IMR-90 (cell line): ENCODE measurements around the gene NNT. TPM values are rescaled to one million over a fixed set of nuclear protein-coding genes. Genes with fewer than 3 reads are reported as not detected.

Experiments used
- ATAC-seq: fragments of 200-7000 bp; cut with Tn5 transposase; 2 replicates; pipeline ENCODE4 v1.9.1; 2020; ENCODE audit warnings: low read depth, mild to moderate bottlenecking, moderate library complexity
- BruUV-seq: library from RNA; stranded (reverse); fragments of 400-500 nt; replicated peaks from 2 replicates; lab custom pipeline; 2021; lab: Mats Ljungman, UMichigan
- CTCF ChIA-PET: fragments of 300-600 bp; formaldehyde crosslinking; extraction: SDS; loops from one replicate; lab custom pipeline; 2021; ENCODE audit warnings: antibody characterized with exemption; lab: Yijun Ruan, JAX
- POLR2A ChIA-PET: fragments of 300-600 bp; sonication (Branson Sonifier 250); formaldehyde crosslinking; loops from one replicate; lab custom pipeline; 2022; ENCODE audit warnings: antibody characterized with exemption; ENCODE audit not compliant: unreplicated experiment; lab: Charles Lee
- DNase-seq: peaks from one replicate; pipeline ENCODE4 v3.0.0; 2013
- H2AFZ ChIP-seq: replicated peaks from 2 replicates; pipeline ENCODE3; 2013; ENCODE audit warnings: low read length, mild to moderate bottlenecking; ENCODE audit not compliant: poor library complexity
- H2AK5ac ChIP-seq: 2 replicates; pipeline ENCODE4 v1.6.1; 2013; ENCODE audit warnings: low read depth, low read length, inconsistent platforms
- H2AK9ac ChIP-seq: replicated peaks from 2 replicates; pipeline ENCODE3; 2013; ENCODE audit warnings: mild to moderate bottlenecking, low read depth, low read length, moderate library complexity; ENCODE audit not compliant: poor library complexity
- H2BK120ac ChIP-seq: 2 replicates; pipeline ENCODE4 v1.6.1; 2013; ENCODE audit warnings: low read depth, low read length, inconsistent platforms
- H2BK15ac ChIP-seq: 3 replicates; pipeline ENCODE4 v1.6.1; 2013; ENCODE audit warnings: low read depth, low read length, inconsistent platforms
- H2BK20ac ChIP-seq: 2 replicates; pipeline ENCODE4 v1.6.1; 2013; ENCODE audit warnings: low read depth, mild to moderate bottlenecking, inconsistent platforms, low read length, moderate library complexity
- H2BK5ac ChIP-seq: 2 replicates; pipeline ENCODE4 v1.6.1; 2013; ENCODE audit warnings: mild to moderate bottlenecking, low read depth, low read length, inconsistent platforms; ENCODE audit not compliant: poor library complexity, severe bottlenecking
- H3K14ac ChIP-seq: replicated peaks from 2 replicates; pipeline ENCODE4 v1.6.1; 2013; ENCODE audit warnings: low read depth, low read length, inconsistent platforms
- H3K18ac ChIP-seq: 2 replicates; pipeline ENCODE4 v1.6.1; 2013; ENCODE audit warnings: low read depth, low read length, control low read depth
- H3K23ac ChIP-seq: 2 replicates; pipeline ENCODE4 v1.6.1; 2013; ENCODE audit warnings: low read depth, low read length, inconsistent platforms
- H3K27ac ChIP-seq: 2 replicates; pipeline ENCODE4 v1.5.1; 2013; ENCODE audit warnings: mild to moderate bottlenecking, control low read depth, low read length; ENCODE audit not compliant: insufficient read depth
- H3K27me3 ChIP-seq: 2 replicates; pipeline ENCODE4 v1.6.1; 2013; ENCODE audit warnings: low read length; ENCODE audit not compliant: control insufficient read depth, insufficient read depth
- H3K36me3 ChIP-seq: 2 replicates; pipeline ENCODE4 v1.6.1; 2013; ENCODE audit warnings: low read length, mixed read lengths; ENCODE audit not compliant: control insufficient read depth, insufficient read depth
- H3K4ac ChIP-seq: 2 replicates; pipeline ENCODE4 v1.6.1; 2013; ENCODE audit warnings: low read depth, low read length, inconsistent platforms
- H3K4me1 ChIP-seq: 2 replicates; pipeline ENCODE4 v1.6.1; 2013; ENCODE audit warnings: low read length, mixed read lengths; ENCODE audit not compliant: control insufficient read depth, insufficient read depth
- H3K4me2 ChIP-seq: 2 replicates; pipeline ENCODE4 v1.6.1; 2013; ENCODE audit warnings: low read depth, mild to moderate bottlenecking, control low read depth, low read length, moderate library complexity
- H3K4me3 ChIP-seq: 2 replicates; pipeline ENCODE4 v1.5.1; 2013; ENCODE audit warnings: low read depth, mild to moderate bottlenecking, control low read depth, low read length, moderate library complexity; ENCODE audit not compliant: insufficient read depth
- H3K56ac ChIP-seq: 2 replicates; pipeline ENCODE4 v1.6.1; 2013; ENCODE audit warnings: low read length, inconsistent platforms; ENCODE audit not compliant: insufficient read depth; ENCODE audit errors: extremely low read depth
- H3K79me1 ChIP-seq, 2 experiments: 2 replicates each; pipeline ENCODE4 v1.6.1; 2013; ENCODE audit warnings: low read length in 2 of 2, inconsistent platforms in 1 of 2, low read depth in 1 of 2
- H3K9ac ChIP-seq: 2 replicates; pipeline ENCODE4 v1.6.1; 2013; ENCODE audit warnings: low read depth, low read length, control low read depth
- H3K9me1 ChIP-seq: 2 replicates; pipeline ENCODE4 v1.6.1; 2013; ENCODE audit warnings: low read length, inconsistent platforms; ENCODE audit not compliant: insufficient read depth
- H3K9me3 ChIP-seq: 2 replicates; pipeline ENCODE4 v1.6.1; 2013; ENCODE audit warnings: low read length; ENCODE audit not compliant: control insufficient read depth, insufficient read depth
- H4K20me1 ChIP-seq: 2 replicates; pipeline ENCODE4 v1.6.1; 2013; ENCODE audit warnings: low read length, inconsistent platforms; ENCODE audit not compliant: insufficient read depth
- H4K5ac ChIP-seq: 2 replicates; pipeline ENCODE4 v1.6.1; 2013; ENCODE audit warnings: mild to moderate bottlenecking, low read depth, low read length, control low read depth
- H4K8ac ChIP-seq, 2 experiments: 2 replicates each; pipeline ENCODE4 v1.6.1; 2013; ENCODE audit warnings: low read depth in 2 of 2, low read length in 2 of 2, control low read depth in 1 of 2, inconsistent platforms in 1 of 2
- H4K91ac ChIP-seq: 2 replicates; pipeline ENCODE4 v1.6.1; 2013; ENCODE audit warnings: low read depth, low read length, inconsistent platforms; ENCODE audit not compliant: insufficient read depth
- BHLHE40 ChIP-seq: fragments of 150-350 bp; IDR thresholded peaks from 2 replicates; pipeline ENCODE4 v1.6.1; 2016; ENCODE audit warnings: mild to moderate bottlenecking, low read depth, low read length
- CEBPB ChIP-seq: IDR thresholded peaks from 2 replicates; pipeline ENCODE4 v1.6.1; 2012; ENCODE audit warnings: low read depth, low read length, improper control_type of control experiment
- CHD1 ChIP-seq: IDR thresholded peaks from 2 replicates; pipeline ENCODE4 v1.6.1; 2012; ENCODE audit warnings: low read depth, low read length, improper control_type of control experiment
- FOS ChIP-seq: fragments of 150-350 bp; IDR thresholded peaks from 2 replicates; pipeline ENCODE4 v1.6.1; 2016; ENCODE audit warnings: low read depth, low read length
- MAFK ChIP-seq: IDR thresholded peaks from 2 replicates; pipeline ENCODE4 v1.6.1; 2012; ENCODE audit warnings: low read depth, low read length, improper control_type of control experiment
- MXI1 ChIP-seq: IDR thresholded peaks from 2 replicates; pipeline ENCODE4 v1.6.1; 2012; ENCODE audit warnings: low read depth, mild to moderate bottlenecking, low read length, moderate library complexity, borderline replicate concordance
- POLR2A ChIP-seq: IDR thresholded peaks from 2 replicates; pipeline ENCODE4 v1.6.1; 2012; ENCODE audit warnings: mild to moderate bottlenecking, low read depth, low read length
- SMC3 ChIP-seq: fragments of 150-350 bp; IDR thresholded peaks from 2 replicates; pipeline ENCODE4 v1.6.1; 2016; ENCODE audit warnings: low read depth, mild to moderate bottlenecking, antibody characterized with exemption, low read length, moderate library complexity
- dilution Hi-C: fragments of 300-500 bp; cut with HindIII; formaldehyde crosslinking; loops from one replicate; pipeline ENCODE4 v1.14.3; 2018; ENCODE audit warnings: low sequenced_read_pairs; ENCODE audit not compliant: unreplicated experiment
- in situ Hi-C: fragments of 300-500 bp; cut with MboI; formaldehyde crosslinking; loops from 3 replicates; pipeline ENCODE4 v1.14.3; 2019; ENCODE audit warnings: low sequenced_read_pairs, inconsistent platforms, mixed read lengths
- intact Hi-C: fragments of 100-400 bp; cut with micrococcal nuclease; formaldehyde crosslinking; loops from 2 replicates; pipeline ENCODE4 v1.10.0; 2022
- polyA plus RNA-seq, 3 experiments: library from polyadenylated mRNA; depleted of rRNA; stranded (reverse); fragments of >200 nt; gene quantifications; 2 replicates each; pipeline ENCODE4 v1.2.3, GENCODE V29; 2012; ENCODE audit warnings: low replicate concordance in 1 of 3
- total RNA-seq: library from RNA; depleted of rRNA; stranded (reverse); fragments of >200 nt; gene quantifications from 2 replicates; pipeline ENCODE4 v1.2.3, GENCODE V29; 2012
- TF ChIP-seq, protein P1 (sequence below): fragments of 150-350 bp; IDR thresholded peaks from 2 replicates; pipeline ENCODE4 v1.6.1; 2016; ENCODE audit warnings: low read depth, mild to moderate bottlenecking, low read length, moderate library complexity, borderline replicate concordance
- TF ChIP-seq, protein P2 (sequence below): fragments of 150-350 bp; IDR thresholded peaks from 2 replicates; pipeline ENCODE4 v1.6.1; 2017; ENCODE audit warnings: mild to moderate bottlenecking, antibody characterized with exemption, low read length, low read depth

The NNT gene
- total and polyA plus RNA-seq, 2 of the 4 experiments (the other 2 are of a cell fraction) = 23.1 to 57.2 TPM

DNA sequence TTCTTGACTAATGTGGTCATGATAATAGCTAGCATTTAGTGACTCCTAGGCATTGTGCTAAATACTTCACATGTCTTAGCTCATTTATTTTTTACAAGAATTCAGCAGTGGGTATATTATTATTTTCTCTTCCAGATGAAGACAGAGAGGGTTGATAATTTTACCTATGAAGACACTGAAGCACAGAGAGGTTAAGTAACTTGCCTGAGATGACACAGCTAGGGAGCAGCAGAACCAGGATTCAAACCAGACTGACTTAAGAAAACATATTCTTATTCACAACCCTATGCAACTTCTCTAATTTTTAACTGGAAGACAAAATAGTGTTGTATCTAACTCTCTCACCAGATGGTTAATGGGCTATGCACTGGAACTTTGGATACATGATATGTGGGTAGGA lies 44.8 kb downstream of the NNT start:
- peaks cover 8% of the 10 kb centered on the region; the same call in 1 of the 2 replicates for H3K9me1 ChIP-seq
- no peak overlapping the region for H3K27ac ChIP-seq
- TF ChIP-seq MAFK = no peak
- TF ChIP-seq MXI1 = no peak
- TF ChIP-seq BHLHE40 = no peak
- TF ChIP-seq, protein P1, sequence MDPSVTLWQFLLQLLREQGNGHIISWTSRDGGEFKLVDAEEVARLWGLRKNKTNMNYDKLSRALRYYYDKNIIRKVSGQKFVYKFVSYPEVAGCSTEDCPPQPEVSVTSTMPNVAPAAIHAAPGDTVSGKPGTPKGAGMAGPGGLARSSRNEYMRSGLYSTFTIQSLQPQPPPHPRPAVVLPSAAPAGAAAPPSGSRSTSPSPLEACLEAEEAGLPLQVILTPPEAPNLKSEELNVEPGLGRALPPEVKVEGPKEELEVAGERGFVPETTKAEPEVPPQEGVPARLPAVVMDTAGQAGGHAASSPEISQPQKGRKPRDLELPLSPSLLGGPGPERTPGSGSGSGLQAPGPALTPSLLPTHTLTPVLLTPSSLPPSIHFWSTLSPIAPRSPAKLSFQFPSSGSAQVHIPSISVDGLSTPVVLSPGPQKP = no peak
- TF ChIP-seq POLR2A = no peak
- TF ChIP-seq CHD1 = no peak
- TF ChIP-seq CEBPB = no peak
- TF ChIP-seq FOS = no peak
- TF ChIP-seq, protein P2, sequence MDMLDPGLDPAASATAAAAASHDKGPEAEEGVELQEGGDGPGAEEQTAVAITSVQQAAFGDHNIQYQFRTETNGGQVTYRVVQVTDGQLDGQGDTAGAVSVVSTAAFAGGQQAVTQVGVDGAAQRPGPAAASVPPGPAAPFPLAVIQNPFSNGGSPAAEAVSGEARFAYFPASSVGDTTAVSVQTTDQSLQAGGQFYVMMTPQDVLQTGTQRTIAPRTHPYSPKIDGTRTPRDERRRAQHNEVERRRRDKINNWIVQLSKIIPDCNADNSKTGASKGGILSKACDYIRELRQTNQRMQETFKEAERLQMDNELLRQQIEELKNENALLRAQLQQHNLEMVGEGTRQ = no peak
- TF ChIP-seq SMC3 = no peak
- no peak overlapping the region for H2AK5ac ChIP-seq
- H2BK120ac ChIP-seq = no peak overlapping the region
- peaks cover 11% of the 10 kb centered on the region for H3K36me3 ChIP-seq
- H3K4ac ChIP-seq = no peak overlapping the region
- no peak overlapping the region for H4K5ac ChIP-seq
- no peak overlapping the region for H3K14ac ChIP-seq
- no TSS peak for BruUV-seq
- no peaks in the 10 kb centered on the region for H3K9me3 ChIP-seq
- no peaks in the 10 kb centered on the region for H3K27me3 ChIP-seq
- no peak overlapping the region for H3K4me3 ChIP-seq
- H3K56ac ChIP-seq = no peak overlapping the region
- ChIA-PET CTCF (interaction anchor here (0.5 kb wide), 1 partner anchor 45 kb away, joined by 3 read pairs; no protein-coding TSS in a partner anchor), POLR2A (no interaction called here)
- H3K18ac ChIP-seq = no peak overlapping the region
- H2BK15ac ChIP-seq = no peak overlapping the region
- intact Hi-C loops = loop anchor here (10.0 kb wide), 1 partner anchor 347 kb away; no protein-coding TSS in a partner anchor
- in situ Hi-C loops = no loop called here
- H2AK9ac ChIP-seq = no peak overlapping the region
- no peak overlapping the region for H2BK5ac ChIP-seq
- DNase-seq (no peak), ATAC-seq (no peak)
- H3K23ac ChIP-seq = no peak overlapping the region
- peaks cover 0 to 12% of the 10 kb centered on the region in 2 experiments; a peak in 3 of 4 replicates for H3K79me1 ChIP-seq
- H2BK20ac ChIP-seq = no peak overlapping the region
- dilution Hi-C loops = no loop called here
- no peak overlapping the region for H3K4me2 ChIP-seq
- peaks cover 4% of the 10 kb centered on the region; the same call in 1 of the 2 replicates for H4K20me1 ChIP-seq
- no peak overlapping the region for H4K8ac ChIP-seq
- no peak overlapping the region for H2AFZ ChIP-seq
- no peak overlapping the region for H4K91ac ChIP-seq
- H3K4me1 ChIP-seq = peaks cover 11% of the 10 kb centered on the region
- no peak overlapping the region for H3K9ac ChIP-seq
